NCI-H2081 (cell line): ENCODE measurements around the gene NFU1.
"Not testable (repeated sequence)": the region's sequence is repeated elsewhere in the genome, so short reads cannot be mapped to it uniquely, and the experiment has no call there.

ENCODE experiments used
- DNase-seq, 2 experiments: peaks; one replicate each; lab custom pipeline; 2025; lab: John Stamatoyannopoulos, UW

Gene NFU1

DNA sequence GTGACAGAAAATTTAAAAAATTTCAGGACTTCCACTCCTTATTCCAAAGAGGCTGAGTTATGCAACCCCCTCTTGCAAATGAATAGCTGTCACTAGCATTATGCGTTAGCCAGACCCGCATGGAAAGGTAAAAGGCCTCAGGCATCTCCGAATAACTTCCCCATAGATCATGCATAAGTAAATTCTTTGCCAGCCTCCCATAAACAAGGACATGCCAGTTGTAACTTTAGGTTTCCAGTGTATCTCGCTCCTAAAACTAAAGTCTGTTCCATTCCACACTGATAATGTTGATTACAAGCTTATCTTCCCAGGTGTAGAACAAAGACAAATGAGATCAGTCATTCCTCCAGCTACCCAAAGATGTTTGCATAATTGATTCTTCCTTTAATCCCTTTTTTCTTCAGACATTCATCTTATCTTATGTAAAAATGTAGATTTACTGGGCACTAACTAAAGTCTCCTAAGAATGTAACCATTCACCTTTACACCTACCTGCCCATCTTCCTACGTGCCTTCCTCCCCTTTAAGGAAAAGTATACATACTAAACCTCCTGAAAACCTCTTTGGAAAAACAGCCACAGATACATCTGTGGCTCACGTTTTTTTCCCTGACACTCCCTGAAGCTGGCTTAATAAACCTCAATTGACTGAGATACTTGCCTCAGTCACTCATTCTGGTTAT lies 13.6 kb upstream of the NFU1 start:
- DNase-seq, result no peak

DNA sequence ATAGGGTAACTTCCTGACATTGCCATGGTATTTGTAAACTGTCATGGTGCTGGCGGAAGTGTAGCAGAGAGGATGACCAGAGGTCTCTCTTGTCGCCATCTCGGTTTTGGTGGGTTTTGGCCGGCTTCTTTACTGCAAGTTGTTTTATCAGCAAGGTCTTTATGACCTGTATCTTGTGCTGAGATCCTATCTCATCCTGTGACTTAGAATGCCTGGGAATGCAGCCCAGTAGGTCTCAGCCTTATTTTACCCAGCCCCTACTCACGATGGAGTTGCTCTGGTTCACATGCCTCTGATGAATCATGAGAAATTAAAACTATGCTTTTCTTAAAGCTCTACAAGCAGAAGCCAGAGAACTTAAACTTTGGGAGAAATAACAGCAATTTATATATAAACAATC lies 12.7 kb upstream of the NFU1 start:
- DNase-seq, result no peak

DNA sequence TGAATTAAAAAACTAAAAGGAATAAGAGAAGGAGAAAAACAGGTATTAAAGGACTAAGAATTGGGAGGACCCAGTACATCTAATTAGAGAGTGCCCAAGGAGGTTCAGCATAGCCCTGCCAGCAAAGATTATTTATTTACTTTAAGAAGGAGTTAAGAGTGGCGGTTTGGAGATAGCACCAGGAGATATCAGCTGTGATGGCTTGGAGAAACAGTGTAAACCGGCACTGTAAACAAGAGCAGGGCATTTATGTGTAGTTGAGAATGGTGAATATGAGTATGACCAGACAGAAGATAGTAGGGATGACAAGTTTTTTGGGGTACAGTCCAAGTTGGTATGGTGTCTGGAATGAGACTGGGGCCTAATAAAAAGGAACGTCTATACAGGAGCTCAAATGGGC lies 6.4 kb upstream of the NFU1 start:
- not testable (repeated sequence) for DNase-seq

DNA sequence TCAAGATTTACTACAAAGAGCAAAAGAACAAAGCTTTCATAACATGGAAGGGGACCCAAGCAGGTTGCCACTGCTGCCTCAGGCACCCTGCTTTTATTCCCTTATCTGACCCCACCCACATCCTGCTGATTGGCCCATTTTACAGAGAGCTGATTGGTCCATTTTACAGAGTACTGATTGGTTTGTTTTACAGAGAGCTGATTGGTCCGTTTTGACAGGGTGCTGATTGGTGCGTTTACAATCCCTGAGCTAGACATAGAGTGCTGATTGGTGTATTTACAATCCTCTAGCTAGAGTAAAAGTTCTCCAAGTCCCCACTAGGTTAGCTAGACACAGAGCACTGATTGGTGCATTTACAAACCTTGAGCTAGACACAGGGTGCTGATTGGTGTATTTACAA lies 2.3 kb upstream of the NFU1 start:
- not testable (repeated sequence) for DNase-seq

DNA sequence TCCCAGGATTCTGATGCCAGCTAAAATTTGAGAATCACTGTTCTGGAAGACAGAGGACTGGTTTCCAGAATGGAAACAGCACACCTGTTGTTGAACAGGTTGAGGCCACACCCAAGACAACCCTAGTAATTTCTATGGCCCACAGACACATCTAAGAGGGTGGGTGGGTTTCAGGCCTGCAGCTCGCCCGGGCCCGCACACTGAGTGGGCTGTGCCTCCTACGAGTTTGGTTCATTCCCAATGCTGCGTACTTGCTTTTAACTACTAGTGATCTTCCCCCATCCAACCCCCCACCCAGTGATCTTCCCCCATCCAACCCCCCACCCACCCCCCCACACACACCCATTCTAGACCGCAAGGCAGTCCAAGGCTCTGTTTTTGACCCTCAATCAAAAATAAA lies 1.3 kb upstream of the NFU1 start:
- DNase-seq, result no peak

DNA sequence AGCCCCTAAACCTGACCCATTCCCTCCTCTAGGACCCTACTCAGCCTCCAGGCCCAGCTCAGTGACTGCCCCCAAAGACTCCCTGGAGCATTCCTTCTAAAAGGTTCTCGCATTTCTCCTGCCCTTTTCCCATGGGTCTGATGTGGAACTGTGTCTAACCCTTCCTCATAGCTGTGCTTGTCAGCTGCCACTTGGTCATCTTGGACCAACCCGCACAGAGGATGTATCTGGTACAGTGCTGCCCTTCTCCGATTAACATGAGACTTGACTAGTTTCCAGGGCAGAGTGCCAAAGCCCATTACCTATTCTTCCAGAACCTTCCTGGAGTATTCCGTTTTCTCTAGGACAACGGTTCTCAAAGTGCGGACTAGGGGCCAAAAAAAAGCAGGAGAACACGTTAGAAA lies 518 bp upstream of the NFU1 start:
- DNase-seq, result peak in 1 of 2 experiments; percentile 33

DNA sequence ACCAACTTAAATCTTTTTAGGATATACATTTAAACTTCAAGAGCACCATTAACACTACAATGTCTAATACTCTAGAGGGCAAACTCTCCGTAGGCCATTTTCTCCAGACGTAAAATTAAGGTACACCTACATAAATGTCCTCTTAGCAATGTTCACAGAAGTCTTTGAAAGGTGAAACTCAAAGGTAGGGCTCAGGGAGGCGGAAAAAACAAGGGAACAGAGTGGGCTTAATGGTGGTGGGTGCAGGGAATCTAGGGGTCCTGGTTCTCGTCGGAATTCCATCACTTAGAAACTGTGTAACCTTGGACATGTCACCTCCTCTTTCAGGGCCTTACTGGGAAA lies 668 bp downstream of the NFU1 start:
- peak in 1 of 2 experiments; percentile 26 for DNase-seq

DNA sequence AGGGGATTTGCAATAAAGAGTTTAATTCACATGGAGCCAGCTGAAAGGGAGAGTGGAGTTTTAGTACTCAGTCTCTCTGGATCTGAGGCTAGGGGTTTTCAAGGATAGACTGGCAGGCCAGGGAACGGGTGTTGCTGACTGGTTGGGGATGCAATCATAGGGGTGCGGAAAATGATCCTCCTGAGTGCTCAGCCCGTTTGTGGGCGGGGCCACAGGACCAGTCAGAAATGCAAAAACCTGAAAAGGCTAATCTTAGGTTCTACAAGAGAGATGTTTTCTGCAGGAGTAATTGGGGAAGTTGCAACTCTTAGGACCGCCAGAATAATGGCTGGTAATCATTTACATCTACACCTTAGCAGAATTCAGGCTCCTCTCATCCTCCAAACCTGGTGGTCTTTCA lies 2.5 kb downstream of the NFU1 start:
- DNase-seq, result no peak

DNA sequence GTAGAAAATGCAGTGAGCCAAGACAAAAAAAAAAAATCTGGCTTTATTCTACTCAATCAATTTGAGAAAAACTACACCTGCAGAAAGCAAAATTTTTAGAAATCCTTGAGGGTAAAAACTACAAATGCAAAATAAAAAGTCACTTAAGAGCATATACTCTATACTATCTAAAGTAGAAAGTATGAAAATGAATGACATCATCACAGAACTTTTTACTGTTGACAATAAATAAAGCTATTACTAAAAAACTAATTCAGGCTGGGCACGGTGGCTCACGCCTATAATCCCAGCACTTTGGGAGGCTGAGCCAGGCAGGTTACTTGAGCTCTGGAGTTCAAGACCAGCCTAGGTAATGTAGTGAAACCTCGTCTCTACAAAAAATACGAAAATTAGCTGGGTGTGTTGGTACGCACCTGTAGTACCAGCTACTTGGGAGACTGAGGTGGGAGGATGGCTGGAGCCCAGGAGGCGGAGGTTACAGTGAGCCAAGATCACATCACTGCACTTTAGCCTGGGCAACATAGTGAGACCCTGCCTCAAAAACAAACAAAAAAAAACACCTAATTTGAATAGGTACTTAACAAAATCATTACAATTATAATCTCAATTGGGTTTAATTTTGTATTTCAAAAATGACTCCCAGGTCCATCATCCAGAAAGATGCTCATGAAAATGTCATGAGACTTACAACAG lies 7.6 kb downstream of the NFU1 start:
- DNase-seq, result no peak

DNA sequence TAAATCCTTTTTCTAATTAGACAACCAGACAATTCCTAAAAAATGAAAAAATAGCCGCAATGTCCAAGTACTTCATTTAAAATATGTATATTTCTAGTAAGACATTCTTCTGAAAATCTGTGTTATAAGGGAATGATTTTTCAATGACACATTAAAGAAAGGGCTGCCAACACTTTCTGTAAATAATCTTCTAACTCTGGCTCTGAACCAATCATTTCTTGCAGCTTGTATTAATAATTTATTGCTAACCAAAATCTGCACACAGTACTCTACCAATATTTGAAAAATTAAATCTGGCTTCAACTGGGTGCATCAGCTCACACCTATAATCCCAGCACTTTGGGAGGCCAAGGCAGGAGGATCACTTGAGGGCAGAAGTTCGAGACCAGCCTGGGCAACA lies 8.3 kb downstream of the NFU1 start:
- DNase-seq, result no peak

DNA sequence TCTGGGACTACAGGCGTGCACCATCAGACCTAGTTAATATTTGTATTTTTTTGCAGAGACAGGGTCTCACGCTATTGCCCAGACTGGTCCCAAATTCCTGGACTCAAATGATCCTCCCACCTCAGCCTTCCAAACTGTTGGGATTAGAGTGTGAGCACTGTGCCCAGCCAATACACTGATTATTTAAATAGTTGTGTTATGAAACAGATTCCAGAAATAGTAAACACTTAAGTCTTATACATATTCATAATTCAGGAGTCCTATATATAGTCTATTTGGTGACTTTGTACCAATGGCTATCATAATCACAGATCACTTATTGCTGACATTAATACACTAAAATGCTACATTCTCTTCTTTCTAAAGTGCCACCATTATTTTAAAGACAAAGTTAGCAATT lies 12.8 kb downstream of the NFU1 start:
- DNase-seq, result no peak

DNA sequence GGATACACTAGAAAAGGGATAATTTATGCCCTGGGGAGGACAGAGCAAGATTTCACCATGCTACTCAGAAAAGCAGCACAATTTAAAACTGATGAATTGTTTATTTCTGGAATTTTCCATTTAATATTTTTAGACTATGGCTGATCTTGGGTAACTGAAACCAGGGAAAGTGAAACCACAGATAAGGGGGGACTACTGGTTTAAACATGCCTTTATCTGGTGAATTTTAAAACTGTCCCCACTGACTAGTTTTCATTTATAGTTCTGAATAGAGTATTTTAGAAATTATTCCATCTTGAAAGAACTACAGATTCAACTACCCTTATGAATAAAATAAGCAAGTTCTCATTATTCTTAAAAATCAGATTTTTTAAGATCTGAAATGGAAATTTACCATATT lies 15.0 kb downstream of the NFU1 start:
- DNase-seq, result no peak

DNA sequence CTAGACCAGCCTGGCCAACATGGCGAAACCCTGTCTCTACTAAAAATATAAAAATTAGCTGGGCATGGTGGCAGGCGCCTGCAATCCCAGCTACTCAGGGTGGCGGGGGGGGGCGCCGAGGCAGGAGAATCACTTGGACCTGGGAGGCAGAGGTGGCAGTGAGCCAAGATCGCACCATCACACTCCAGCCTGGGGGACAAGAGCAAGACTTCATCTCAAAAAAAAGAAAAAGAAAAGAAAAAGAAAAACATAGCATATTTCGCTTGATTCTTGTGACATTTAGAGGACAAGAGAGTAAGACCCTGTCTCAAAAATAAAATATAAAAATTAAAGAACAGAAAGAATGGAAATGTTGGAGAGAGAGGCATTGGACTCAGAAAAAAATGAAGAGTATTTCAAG lies 18.1 kb downstream of the NFU1 start:
- DNase-seq, result not testable (repeated sequence)

DNA sequence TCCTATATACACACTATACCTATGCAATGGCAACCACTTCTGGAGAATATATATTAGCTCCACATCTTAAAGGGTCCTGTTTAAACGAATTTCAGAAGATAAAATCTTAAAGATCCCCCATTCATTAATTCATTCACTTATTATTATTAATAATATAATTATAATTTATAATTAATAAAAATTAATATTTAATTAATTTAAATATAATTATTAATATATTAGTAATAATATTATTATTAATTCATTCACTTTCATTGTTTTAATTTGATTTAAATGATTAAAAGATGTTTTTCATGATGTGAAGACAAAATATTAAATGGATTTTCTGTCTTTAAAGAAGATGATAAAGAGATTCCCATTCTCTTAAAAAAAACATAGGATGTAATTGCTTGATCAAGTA lies 21.1 kb downstream of the NFU1 start:
- DNase-seq, result no peak

DNA sequence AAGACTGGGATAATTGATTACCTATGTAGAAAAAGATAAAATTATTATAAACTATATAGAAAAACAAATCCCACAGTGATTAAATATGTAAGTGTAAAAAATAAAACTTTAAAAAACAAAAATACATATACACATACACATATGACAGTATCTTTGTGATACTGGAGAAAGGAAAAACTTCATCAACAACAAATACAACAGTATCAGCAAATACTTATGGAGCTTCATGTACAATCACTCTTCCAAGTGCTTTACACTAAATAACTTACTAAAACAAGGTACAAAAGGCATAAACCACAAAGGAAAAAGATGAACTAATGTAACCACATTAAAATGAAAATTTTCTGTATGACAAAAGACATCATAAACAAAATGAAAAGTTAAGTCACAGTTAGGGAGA lies 26.1 kb downstream of the NFU1 start:
- no peak for DNase-seq

DNA sequence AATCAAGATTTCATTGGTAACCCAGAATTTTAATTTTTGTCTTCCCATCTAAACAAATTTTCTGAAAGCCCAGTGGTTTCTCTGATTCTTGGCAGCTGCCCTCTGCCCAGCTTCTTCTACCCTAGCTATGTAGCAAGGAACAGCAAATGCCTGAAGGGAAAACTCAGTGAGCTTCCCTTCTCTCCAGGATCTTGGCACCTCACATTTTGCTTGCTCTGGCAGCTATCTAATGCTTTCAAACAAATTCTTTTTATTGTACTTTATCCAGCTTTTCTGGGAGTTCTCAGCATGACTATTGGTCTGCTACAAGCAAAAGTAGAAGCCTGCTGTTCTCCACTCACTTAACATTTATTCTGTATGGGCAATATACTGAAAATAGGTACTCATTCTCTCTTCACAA lies 31.9 kb downstream of the NFU1 start:
- no peak for DNase-seq

DNA sequence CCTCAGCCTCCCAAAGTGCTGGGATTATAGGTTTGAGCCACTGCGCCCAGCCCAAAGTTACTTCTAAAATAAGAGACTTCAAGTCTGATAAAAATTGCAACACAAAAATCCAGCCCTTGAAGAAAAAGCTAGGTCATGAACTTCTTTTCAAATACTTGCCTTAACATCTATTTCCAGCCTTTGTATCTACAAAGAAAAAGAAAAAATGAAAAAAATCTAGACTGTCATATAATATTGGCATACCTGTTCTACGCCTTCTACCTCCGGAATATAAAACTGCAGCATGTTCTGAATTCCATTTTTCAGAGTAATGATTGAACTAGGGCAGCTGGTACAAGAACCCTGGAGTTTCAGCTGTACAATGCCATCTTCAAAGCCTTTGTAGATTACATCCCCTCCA lies 37.1 kb downstream of the NFU1 start:
- DNase-seq, result no peak

DNA sequence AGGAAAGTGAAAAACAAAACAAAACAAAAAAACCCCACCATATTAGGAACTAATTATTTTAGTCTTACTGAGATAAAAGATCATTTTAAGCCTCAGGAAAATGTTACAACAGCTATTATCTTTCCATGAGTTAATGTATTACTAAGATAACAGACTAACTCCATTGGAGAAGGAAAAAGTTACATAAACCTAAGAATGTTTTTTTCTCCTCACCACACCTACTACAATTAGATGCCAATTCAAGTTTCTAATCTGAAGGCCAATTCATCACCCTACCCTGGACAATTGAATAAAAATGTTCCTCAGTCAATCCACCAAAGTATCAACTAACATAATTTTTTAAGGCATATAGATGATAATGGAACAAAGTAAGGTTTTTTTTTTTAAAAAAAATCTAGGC lies 40.0 kb downstream of the NFU1 start:
- no peak for DNase-seq

DNA sequence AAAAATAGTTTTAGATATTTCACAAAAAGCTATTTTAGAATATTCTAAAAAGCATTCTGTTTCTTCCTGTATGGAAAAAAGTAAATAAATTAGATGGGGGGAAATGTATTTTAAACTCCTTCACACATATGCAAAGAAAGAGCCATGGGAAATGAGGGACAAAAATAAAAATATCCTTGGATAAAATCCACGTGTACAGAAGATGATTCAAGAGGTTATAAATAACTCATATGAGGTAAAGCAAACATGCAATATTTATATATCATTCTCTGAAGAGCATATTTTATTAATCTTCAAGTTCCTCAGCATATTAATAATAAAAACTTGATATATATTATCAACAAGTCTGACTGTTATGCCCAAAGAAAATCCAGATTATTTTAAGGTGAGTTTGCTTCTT lies 41.4 kb downstream of the NFU1 start:
- no peak for DNase-seq

DNA sequence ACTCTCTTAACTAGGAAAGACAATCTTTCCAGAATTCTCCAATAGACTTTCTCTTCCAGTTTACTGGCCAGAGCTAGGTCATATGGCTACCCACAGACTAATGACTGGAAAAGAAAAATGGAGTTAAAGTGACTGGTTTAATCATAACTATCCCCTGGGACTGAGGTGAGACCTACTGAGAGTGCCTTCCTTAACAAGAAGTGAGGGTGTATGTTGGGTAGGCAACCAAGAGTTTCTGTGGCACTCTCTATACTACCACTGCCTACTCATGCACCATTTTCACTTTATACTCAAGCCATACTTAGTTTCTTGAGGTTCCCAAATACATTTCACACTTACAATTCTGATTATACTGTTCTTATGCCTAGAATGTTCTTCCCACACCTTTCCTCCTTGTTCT lies 43.3 kb downstream of the NFU1 start:
- DNase-seq, result no peak

DNA sequence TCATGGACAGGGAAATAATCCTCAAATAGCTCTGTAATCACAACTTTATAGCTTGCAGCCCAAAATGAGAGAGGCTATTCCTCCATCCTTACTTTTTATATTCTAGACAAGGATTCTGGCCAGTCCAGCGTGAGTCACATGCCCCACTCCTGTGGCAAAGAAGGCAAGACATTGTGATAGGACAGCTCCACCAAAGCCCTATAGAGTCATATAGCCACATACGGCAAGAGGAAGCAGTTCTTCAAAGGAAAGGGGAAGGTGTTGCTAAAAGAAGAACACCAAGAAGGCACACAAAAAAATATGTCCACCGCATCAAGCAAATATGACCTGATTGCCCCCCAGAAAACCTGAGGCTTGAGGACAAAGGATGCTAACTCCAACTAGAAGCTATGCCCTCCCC lies 46.8 kb downstream of the NFU1 start:
- DNase-seq, result no peak

DNA sequence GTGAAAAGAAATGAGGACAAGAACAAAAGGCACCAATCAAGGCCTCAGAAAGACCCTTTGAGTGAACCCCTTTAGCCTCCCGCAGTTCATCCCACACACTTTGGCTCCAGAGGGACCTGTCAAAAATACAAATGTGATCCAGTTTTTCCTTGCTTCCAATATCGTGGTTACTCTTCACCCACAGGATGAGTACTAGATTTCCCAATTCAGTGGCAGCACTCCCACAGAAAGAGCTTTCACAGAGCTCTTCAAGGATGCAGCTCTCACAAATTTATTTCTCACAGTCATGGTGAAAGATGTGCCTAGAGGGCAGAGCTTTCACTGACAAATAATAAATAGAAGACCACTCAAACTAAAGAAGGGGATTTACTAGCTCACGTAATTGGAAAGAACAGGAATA lies 47.2 kb downstream of the NFU1 start:
- DNase-seq, result no peak

DNA sequence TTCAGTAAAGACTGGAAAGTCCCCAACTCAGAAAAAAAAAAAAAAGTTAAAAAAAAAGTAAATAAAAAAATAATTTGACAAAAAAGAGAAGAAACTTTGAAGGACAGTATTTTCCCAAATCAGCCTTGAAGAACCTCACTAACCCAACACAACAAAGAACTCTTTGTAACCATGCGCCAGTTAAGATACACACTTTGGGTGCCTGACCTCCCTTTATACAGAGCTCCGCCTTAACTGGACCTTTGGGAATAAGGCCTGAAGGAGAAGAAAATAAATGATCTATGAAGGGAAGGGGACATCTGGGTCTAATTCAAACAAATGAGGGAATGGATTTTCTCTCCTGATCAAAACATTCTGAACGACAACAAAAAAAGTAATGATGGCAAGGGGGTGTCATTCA lies 48.0 kb downstream of the NFU1 start:
- no peak for DNase-seq

DNA sequence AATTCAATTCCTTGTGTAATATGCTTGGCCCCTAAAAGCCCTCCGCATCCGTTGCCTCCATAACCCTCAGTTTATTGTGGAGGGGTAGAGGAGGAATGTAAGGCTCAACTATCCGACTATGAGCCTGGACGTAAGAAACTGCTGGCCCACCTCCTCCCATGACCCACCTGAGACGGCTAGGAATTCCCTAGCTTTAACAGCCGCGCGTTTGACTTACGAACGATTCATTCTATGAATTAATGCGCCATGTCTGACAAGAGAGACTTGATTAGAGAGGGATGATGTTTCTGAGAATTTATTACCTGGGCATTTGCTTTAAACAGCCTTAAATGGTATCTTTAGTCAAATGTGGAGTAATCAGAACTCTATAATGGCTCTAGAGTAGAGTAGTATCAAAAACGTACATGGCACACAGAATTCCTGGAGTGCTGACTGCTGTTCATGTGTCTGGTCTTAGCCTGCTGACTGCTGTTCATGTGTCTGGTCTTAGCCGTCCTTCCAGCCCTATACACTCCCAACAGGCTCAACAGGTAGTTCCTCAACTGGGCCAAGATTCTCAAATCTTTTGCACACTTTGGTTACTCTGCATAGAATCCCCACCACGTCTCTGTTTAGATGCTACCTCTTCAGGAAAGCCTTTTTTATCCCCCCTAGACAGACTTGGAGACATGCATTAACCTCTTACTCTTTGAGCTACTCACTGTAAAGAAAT lies 49.3 kb downstream of the NFU1 start:
- DNase-seq, result no peak
